Lung (tissue), 12 donors: Measurements from ENCODE around the gene TBX6. TPM values are rescaled to one million over a fixed set of nuclear protein-coding genes. Genes with fewer than 3 reads are reported as not detected.

Source experiments
- ATAC-seq: fragments of 200-7000 bp; cut with Tn5 transposase; one replicate; pipeline ENCODE4 v1.9.1; 2020; ENCODE audit warnings: moderate number of reproducible peaks; ENCODE audit not compliant: insufficient read depth, low FRiP score
- DNase-seq, 3 donors: peaks; one replicate each; pipeline ENCODE4 v3.0.0-alpha.2; 2013 to 2017
- H3K27ac ChIP-seq, 2 donors: one replicate each; pipeline ENCODE4 v1.5.1; 2013; ENCODE audit warnings: mild to moderate bottlenecking in 2 of 2, moderate library complexity in 2 of 2, control low read depth in 1 of 2, inconsistent platforms in 1 of 2, low read depth in 1 of 2, low read length in 1 of 2
- H3K27me3 ChIP-seq, 3 donors: one replicate each; pipeline ENCODE4 v1.5.1; 2013; ENCODE audit warnings: low read length in 2 of 3; ENCODE audit not compliant: control insufficient read depth in 3 of 3, insufficient read depth in 3 of 3
- H3K36me3 ChIP-seq, 4 donors: one replicate each; pipeline ENCODE4 v1.5.1; 2013; ENCODE audit warnings: low read length in 4 of 4, mild to moderate bottlenecking in 1 of 4, moderate library complexity in 1 of 4; ENCODE audit not compliant: control insufficient read depth in 4 of 4, insufficient read depth in 4 of 4
- H3K4me1 ChIP-seq, 5 donors: one replicate each; pipeline ENCODE4 v1.5.1; 2013; ENCODE audit warnings: low read length in 5 of 5, mild to moderate bottlenecking in 2 of 5, moderate library complexity in 1 of 5; ENCODE audit not compliant: control insufficient read depth in 5 of 5, insufficient read depth in 5 of 5
- H3K4me3 ChIP-seq: one replicate; pipeline ENCODE4 v1.5.1; 2013; ENCODE audit warnings: mild to moderate bottlenecking, control low read depth, moderate library complexity
- H3K9ac ChIP-seq, 2 donors: one replicate each; pipeline ENCODE4 v1.5.1; 2013; ENCODE audit warnings: low read length in 2 of 2, control low read depth in 1 of 2; ENCODE audit not compliant: insufficient read depth in 1 of 2
- H3K9me3 ChIP-seq, 4 donors: one replicate each; pipeline ENCODE4 v1.5.1; 2013; ENCODE audit warnings: low read length in 3 of 4, mild to moderate bottlenecking in 1 of 4, moderate library complexity in 1 of 4; ENCODE audit not compliant: control insufficient read depth in 4 of 4, insufficient read depth in 3 of 4
- WGBS, 2 donors: extraction: QIAGEN DNeasy Blood & Tissue Kit; methylation state at CpG; one replicate each; pipeline ENCODE4 v1.1.7; 2013; 5-methylcytosine and 5-hydroxymethylcytosine counted together
- polyA plus RNA-seq, 2 donors: library from polyadenylated mRNA; stranded (reverse); fragments of 200-250 nt; gene quantifications; one replicate each; pipeline ENCODE4 v1.2.1, GENCODE V29; 2013
- total RNA-seq, 2 donors: library from RNA; depleted of rRNA in 1 of 2; stranded (reverse); fragments of >200 nt in 1 of 2; gene quantifications; one replicate each; pipeline ENCODE4 v1.2.1, GENCODE V29; 2014 to 2021
- TF ChIP-seq, protein P1 (sequence below): IDR thresholded peaks from 2 replicates; pipeline ENCODE4 v1.5.1; 2012; ENCODE audit warnings: mild to moderate bottlenecking; ENCODE audit errors: control extremely low read depth, extremely low read depth
- donor health status: control.
- donor health status: control.
- donor health status: Bipolar disorder and iron deficiency.
- donor health status: healthy.
- donor health status: DM: yes; HTN: yes; CAD: no.

TBX6 gene
- total and polyA plus RNA-seq, 4 donors: 0.60 to 1.7 (median 1.3) TPM

DNA sequence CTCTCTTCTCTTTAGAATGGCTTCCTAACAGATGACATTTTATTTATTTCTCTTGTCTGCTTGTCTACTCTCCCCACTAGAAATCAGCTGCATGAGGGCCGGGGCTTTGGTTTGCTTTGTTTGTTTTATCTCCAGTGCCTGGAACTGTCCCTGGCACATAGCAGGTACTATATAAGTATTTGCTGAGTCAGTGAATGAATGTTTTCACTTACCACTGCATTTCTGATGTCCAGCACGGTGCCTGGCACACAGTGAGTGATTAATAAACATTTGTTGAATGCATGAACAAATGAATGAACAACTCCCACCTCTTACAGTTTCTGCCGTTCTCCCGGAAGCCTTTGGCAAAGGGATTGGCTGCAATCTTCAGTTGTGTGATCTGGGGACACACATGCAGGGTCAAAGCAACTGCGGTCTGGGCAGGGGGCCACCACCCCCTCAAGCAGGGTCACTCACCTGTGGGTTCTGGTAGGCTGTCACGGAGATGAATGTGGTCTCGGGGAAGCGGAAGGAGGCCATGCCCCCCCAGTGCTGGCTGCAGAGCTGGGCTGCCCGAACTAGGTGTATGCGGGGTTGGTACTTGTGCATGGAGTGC, 3.4 kb downstream of the TBX6 start:
- no peak for ATAC-seq
- no peaks in the 10 kb centered on the region for H3K27me3 ChIP-seq
- H3K36me3 ChIP-seq: peaks cover 4 to 29% (median 14%) of the 10 kb centered on the region in 4 donors
- no peak overlapping the region for H3K4me3 ChIP-seq
- no peak overlapping the region for H3K9ac ChIP-seq
- DNase-seq: no peak
- WGBS, 2 donors: 81 to 85% methylated on average over 10 of the region's 10 CpGs
- no peaks in the 10 kb centered on the region for H3K9me3 ChIP-seq
- peak overlapping the region in 1 of 2 donors; percentile 11 for H3K27ac ChIP-seq
- peaks cover 0 to 17% (median 3%) of the 10 kb centered on the region in 5 donors for H3K4me1 ChIP-seq
- TF ChIP-seq, protein P1, sequence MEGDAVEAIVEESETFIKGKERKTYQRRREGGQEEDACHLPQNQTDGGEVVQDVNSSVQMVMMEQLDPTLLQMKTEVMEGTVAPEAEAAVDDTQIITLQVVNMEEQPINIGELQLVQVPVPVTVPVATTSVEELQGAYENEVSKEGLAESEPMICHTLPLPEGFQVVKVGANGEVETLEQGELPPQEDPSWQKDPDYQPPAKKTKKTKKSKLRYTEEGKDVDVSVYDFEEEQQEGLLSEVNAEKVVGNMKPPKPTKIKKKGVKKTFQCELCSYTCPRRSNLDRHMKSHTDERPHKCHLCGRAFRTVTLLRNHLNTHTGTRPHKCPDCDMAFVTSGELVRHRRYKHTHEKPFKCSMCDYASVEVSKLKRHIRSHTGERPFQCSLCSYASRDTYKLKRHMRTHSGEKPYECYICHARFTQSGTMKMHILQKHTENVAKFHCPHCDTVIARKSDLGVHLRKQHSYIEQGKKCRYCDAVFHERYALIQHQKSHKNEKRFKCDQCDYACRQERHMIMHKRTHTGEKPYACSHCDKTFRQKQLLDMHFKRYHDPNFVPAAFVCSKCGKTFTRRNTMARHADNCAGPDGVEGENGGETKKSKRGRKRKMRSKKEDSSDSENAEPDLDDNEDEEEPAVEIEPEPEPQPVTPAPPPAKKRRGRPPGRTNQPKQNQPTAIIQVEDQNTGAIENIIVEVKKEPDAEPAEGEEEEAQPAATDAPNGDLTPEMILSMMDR: no peak

DNA sequence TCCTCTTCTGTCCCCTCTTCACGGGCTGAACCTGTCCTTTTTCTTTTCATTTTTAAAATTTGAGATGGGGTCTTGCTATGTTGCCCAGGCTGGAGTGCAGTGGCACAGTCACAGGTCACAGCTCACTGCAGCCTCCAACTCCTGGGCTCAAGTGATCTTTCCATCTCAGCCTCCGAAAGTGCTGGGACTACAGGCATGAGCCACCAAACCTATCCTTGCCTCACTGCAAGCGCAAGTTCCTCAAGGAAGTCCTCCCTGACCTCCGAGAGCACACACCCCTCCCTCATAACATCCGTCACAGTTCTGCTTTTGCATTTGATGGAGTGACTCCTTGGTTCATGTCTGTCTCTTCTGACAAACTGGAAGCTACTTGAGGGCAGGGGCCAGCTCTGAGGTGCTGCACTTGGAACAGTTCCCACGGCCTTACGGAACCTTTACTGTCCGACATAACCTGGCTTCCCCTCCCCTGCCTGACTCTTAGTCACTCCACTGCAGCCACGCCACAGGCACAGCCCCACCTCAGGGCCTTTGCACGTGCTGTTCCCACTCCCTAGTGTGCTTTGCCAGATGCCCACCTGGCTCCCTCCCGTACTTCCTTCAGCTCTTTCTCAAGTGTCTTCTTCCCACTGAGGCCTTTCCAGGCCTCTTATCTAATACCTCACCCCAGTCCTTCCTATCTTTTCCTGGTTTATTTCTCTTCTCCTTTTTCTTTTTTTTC, 4.4 kb downstream of the TBX6 start:
- TF ChIP-seq, protein P1: no peak
- no peaks in the 10 kb centered on the region for H3K9me3 ChIP-seq
- no peak overlapping the region for H3K9ac ChIP-seq
- no peak overlapping the region for H3K4me3 ChIP-seq
- no peak for ATAC-seq
- peaks cover 11 to 39% (median 22%) of the 10 kb centered on the region in 4 donors for H3K36me3 ChIP-seq
- DNase-seq: no peak
- no peaks in the 10 kb centered on the region for H3K27me3 ChIP-seq
- no peak overlapping the region for H3K27ac ChIP-seq
- WGBS, 2 donors: 70 to 82% methylated on average over 11 of the region's 11 CpGs
- peaks cover 0 to 10% (median 3%) of the 10 kb centered on the region in 5 donors for H3K4me1 ChIP-seq

DNA sequence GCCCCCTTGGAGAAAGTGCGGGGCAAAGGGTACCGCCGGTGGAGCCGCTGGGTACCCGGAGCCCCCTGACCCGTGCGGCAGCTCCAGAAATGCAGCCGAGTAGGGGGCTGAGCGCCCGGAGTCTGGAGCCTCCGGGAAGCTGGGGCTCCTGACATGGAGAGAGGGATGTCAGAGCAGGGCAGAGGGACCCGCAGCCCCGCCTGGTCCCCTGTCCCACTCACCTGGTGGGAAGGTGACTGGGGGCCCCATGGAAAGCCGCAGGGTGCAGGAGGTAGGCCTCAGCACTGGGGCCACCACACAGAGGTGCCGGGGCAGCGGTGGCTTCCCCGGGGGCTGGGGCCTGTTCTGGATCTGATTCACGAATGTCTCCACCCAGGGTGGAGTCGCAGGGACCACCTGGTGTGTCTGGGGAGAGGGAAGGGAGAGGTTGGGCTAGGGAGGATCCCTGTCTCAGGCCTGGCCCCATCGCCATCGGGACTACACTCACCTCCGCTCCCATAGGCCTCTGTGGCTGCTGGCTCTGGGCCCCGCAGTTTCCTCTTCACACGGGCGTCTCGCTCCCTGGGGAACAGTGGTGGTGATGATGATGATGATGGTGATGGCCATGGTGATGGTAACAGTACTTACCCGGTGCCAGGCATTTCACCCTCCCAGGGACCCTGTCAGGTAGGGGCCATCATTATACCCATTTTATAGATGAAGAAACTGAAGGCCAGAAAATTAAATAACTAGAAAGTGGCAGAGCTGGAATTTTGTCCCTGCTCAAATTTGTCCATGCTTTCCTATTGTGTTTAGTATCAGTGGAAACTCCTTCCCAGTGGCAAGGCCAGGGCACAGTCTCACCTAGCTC, 5.2 kb downstream of the TBX6 start:
- peak overlapping the region in 1 of 2 donors; percentile 1 for H3K27ac ChIP-seq
- H3K36me3 ChIP-seq: peaks cover 15 to 43% (median 24%) of the 10 kb centered on the region in 4 donors
- H3K4me1 ChIP-seq: peaks cover 0 to 4% (median 0%) of the 10 kb centered on the region in 5 donors
- 89 to 90% methylated on average over 23 to 27 of the region's 27 CpGs for WGBS, 2 donors
- no peaks in the 10 kb centered on the region for H3K9me3 ChIP-seq
- ATAC-seq (no peak), DNase-seq (no peak)
- TF ChIP-seq, protein P1: no peak
- no peaks in the 10 kb centered on the region for H3K27me3 ChIP-seq
- H3K9ac ChIP-seq: no peak overlapping the region
- H3K4me3 ChIP-seq: no peak overlapping the region
